GM12892 (cell line): Measurements from ENCODE around the gene NRXN3.

Experiments
- POLR2A ChIP-seq: IDR thresholded peaks from 2 replicates; pipeline ENCODE4 v1.6.1; 2011; ENCODE audit warnings: low read depth, low read length, control low read depth
- POLR2AphosphoS5 ChIP-seq: IDR thresholded peaks from 2 replicates; pipeline ENCODE4 v1.6.1; 2011; ENCODE audit warnings: low read depth, low read length, control low read depth
- TAF1 ChIP-seq: IDR thresholded peaks from 2 replicates; pipeline ENCODE4 v1.6.1; 2011; ENCODE audit warnings: low read depth, mild to moderate bottlenecking, control low read depth, low read length, borderline replicate concordance

- TF ChIP-seq POLR2A (no peak), TAF1 (no peak), POLR2AphosphoS5 (no peak)
Observed at GRCh38 chr14:78308079-78308478, 137.9 kb downstream of the NRXN3 start.
